HG02852 (cell line): ENCODE results near the gene CBX5.
"Not testable (repeated sequence)": the region's sequence is repeated elsewhere in the genome, so short reads cannot be mapped to it uniquely, and the experiment has no call there.

Source experiments
- ATAC-seq: cut with Tn5 transposase; IDR thresholded peaks from one replicate; pipeline ENCODE4 v1.9.1; 2021; ENCODE audit warnings: mild to moderate bottlenecking, moderate library complexity; ENCODE audit not compliant: unreplicated experiment

The CBX5 gene

GRCh38 chr12:54270345-54270744, 9.6 kb downstream of the CBX5 start:
- no peak for ATAC-seq

GRCh38 chr12:54266852-54267251, 13.1 kb downstream of the CBX5 start:
- no peak for ATAC-seq

GRCh38 chr12:54265364-54265812, 14.5 kb downstream of the CBX5 start:
- no peak for ATAC-seq

- ATAC-seq: no peak
Measured at GRCh38 chr12:54262403-54262925, 17.5 kb downstream of the CBX5 start.

- ATAC-seq: no peak
Measured at GRCh38 chr12:54261815-54262402, 18.0 kb downstream of the CBX5 start.

- no peak for ATAC-seq
Measured at GRCh38 chr12:54259194-54260011, 20.5 kb downstream of the CBX5 start.

GRCh38 chr12:54258201-54258681, 21.7 kb downstream of the CBX5 start:
- no peak for ATAC-seq

- ATAC-seq: no peak
Measured at GRCh38 chr12:54257332-54257731, 22.6 kb downstream of the CBX5 start.

- no peak for ATAC-seq
Measured at GRCh38 chr12:54253240-54253639, 26.7 kb downstream of the CBX5 start.

- no peak for ATAC-seq
Measured at GRCh38 chr12:54251667-54252284, 28.1 kb downstream of the CBX5 start.

- no peak for ATAC-seq
Measured at GRCh38 chr12:54249489-54249888, 30.4 kb downstream of the CBX5 start.

GRCh38 chr12:54246011-54246641, 33.8 kb downstream of the CBX5 start:
- no peak for ATAC-seq

- peak; percentile 61 for ATAC-seq
Measured at GRCh38 chr12:54240971-54241588, 38.8 kb downstream of the CBX5 start.

GRCh38 chr12:54240129-54240528, 39.8 kb downstream of the CBX5 start:
- ATAC-seq: no peak

- no peak for ATAC-seq
Measured at GRCh38 chr12:54239620-54240019, 40.3 kb downstream of the CBX5 start.

- ATAC-seq: no peak
Measured at GRCh38 chr12:54238531-54238930, 41.4 kb downstream of the CBX5 start.

- ATAC-seq: no peak
Measured at GRCh38 chr12:54232790-54233189, 47.1 kb downstream of the CBX5 start.

GRCh38 chr12:54231269-54231668, 48.7 kb downstream of the CBX5 start:
- ATAC-seq: not testable (repeated sequence)

GRCh38 chr12:54230555-54230954, 49.4 kb downstream of the CBX5 start:
- no peak for ATAC-seq

GRCh38 chr12:54229624-54230212, 50.2 kb downstream of the CBX5 start:
- no peak for ATAC-seq
